Measurements from ENCODE around the gene SH3YL1. TPM values are rescaled to one million over a fixed set of nuclear protein-coding genes. Genes with fewer than 3 reads are reported as not detected.

SH3YL1 gene
- total RNA-seq, 1 experiment from 2014 or later: 26.5 TPM

DNA sequence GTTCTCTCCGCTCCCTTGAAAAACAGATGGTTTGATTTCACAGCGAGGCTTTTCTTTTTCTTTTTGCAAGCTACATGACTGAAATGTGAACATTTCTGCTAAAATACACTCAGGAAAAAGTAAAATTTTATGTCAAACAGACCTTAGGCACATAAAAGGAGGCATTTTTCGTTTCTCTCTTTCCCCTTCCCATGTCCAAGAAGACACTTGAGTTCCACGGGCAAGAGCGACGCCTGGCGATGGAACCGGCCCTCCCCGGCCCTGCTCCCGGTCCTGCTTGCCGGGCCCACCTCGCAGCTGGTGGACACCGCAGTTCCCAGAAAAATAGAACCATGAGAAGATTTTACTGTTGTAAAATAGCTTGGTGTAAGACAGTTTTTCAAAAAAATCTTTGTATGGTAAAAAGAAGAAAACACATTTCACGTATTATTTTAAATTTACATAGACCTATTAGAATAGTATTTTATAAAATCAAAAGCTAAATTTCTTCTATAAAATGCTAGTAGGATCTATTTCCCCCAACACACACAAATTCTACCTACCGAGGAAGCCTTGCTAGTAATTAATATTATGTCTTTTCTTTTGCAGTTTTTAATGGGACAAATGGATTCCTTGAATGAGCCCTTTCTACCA is 26.4 kb upstream of the SH3YL1 start:
- Histone ChIP-seq H3K9ac (ENCODE audit: extremely low read depth, insufficient read length, low read length) (no peak overlapping the region), H3K27ac (ENCODE audit: insufficient read length, low read depth, low read length) (no peak overlapping the region), H4K91ac (ENCODE audit: insufficient read length, low read depth, low read length) (no peak overlapping the region), H2BK20ac (ENCODE audit: low read depth, low read length, poor library complexity, severe bottlenecking) (no peak overlapping the region), H3K27me3 (ENCODE audit: insufficient read depth, low read length) (peaks cover 8% of the 10 kb centered on the region; the same call in 1 of the 2 replicates), H2BK5ac (ENCODE audit: insufficient read length, low read length) (no peak overlapping the region), H3K4ac (ENCODE audit: low read depth, low read length) (no peak overlapping the region), H2BK12ac (ENCODE audit: insufficient read length, low read depth, low read length) (no peak overlapping the region), H3K23me2 (ENCODE audit: insufficient read length, low read depth, low read length, poor library complexity, severe bottlenecking) (peaks cover 18% of the 10 kb centered on the region), H2AFZ (ENCODE audit: low read length) (no peak overlapping the region), H3K4me2 (ENCODE audit: insufficient read depth, insufficient read length, low read length) (peak overlapping the region; percentile 76), H3K18ac (ENCODE audit: insufficient read length, low read depth, low read length) (no peak overlapping the region), H2BK120ac (ENCODE audit: low read depth, low read length, poor library complexity, severe bottlenecking) (no peak overlapping the region), H3K23ac (ENCODE audit: insufficient read length, low read depth, low read length) (no peak overlapping the region), H3K79me1 (ENCODE audit: insufficient read depth, low read depth, low read length, poor library complexity, severe bottlenecking) (no peaks in the 10 kb centered on the region), H2AK5ac (ENCODE audit: insufficient read length, low read length) (no peak overlapping the region), H3K56ac (ENCODE audit: insufficient read length, low read depth, low read length) (no peak overlapping the region), H3T11ph (ENCODE audit: low read length) (no peak overlapping the region), H4K5ac (ENCODE audit: insufficient read length, low read depth, low read length) (no peak overlapping the region), H3K4me1 (ENCODE audit: insufficient read depth, low read length) (peaks cover 6% of the 10 kb centered on the region; the same call in 1 of the 2 replicates), H2BK15ac (ENCODE audit: low read depth, low read length) (no peak overlapping the region), H3K14ac (ENCODE audit: insufficient read depth, low read length) (no peak overlapping the region), H3K79me2 (ENCODE audit: insufficient read depth, low read length) (no peaks in the 10 kb centered on the region), H4K20me1 (ENCODE audit: control insufficient read depth, insufficient read depth, insufficient read length) (no peaks in the 10 kb centered on the region), H4K8ac (replicated peaks; ENCODE audit: insufficient read length, low read depth, low read length) (no peak overlapping the region), H3K9me3 (ENCODE audit: control insufficient read depth, low read depth, low read length) (no peaks in the 10 kb centered on the region)
- TF ChIP-seq, protein P1, sequence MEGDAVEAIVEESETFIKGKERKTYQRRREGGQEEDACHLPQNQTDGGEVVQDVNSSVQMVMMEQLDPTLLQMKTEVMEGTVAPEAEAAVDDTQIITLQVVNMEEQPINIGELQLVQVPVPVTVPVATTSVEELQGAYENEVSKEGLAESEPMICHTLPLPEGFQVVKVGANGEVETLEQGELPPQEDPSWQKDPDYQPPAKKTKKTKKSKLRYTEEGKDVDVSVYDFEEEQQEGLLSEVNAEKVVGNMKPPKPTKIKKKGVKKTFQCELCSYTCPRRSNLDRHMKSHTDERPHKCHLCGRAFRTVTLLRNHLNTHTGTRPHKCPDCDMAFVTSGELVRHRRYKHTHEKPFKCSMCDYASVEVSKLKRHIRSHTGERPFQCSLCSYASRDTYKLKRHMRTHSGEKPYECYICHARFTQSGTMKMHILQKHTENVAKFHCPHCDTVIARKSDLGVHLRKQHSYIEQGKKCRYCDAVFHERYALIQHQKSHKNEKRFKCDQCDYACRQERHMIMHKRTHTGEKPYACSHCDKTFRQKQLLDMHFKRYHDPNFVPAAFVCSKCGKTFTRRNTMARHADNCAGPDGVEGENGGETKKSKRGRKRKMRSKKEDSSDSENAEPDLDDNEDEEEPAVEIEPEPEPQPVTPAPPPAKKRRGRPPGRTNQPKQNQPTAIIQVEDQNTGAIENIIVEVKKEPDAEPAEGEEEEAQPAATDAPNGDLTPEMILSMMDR (conservative IDR thresholded peaks at IDR 0.05): peak; percentile 88
- 0 out of 5 replicates have a peak, but pooled peaks cover 0 to 4% of the 10 kb centered on the region in 2 experiments for H3K9me3 Mint-ChIP-seq
- peak overlapping the region; percentile 57 to 84 for H3K4me3 Mint-ChIP-seq
- H3K36me3 Mint-ChIP-seq (ENCODE audit: insufficient read depth in 1 of 3, low read depth in 3 of 3): no peaks in the 10 kb centered on the region; a peak in 1 of 7 replicates
- H3K27ac Mint-ChIP-seq: no peak overlapping the region
- WGBS (ENCODE audit: extremely low coverage, insufficient read length, low lambda C conversion rate): no CpG with 5 or more reads among the region's 15 CpGs
- peaks cover 18 to 22% of the 10 kb centered on the region in 2 experiments for H3K4me1 Mint-ChIP-seq
- peak; percentile 78 for DNase-seq
- H3K27me3 Mint-ChIP-seq (ENCODE audit: low read depth): peaks cover 72% of the 10 kb centered on the region

Data from H9 (cell line).